ENCODE measurements around the gene GALNT15.

- no peak for TF ChIP-seq POLR2A (IDR thresholded peaks at IDR 0.05; ENCODE audit: low read depth, low read length)
- no peak for TF ChIP-seq CTCF (IDR thresholded peaks at IDR 0.05; ENCODE audit: extremely low read depth in 1 of 2, insufficient read depth in 1 of 2, low read depth in 1 of 2, low read length in 2 of 2)
- TF ChIP-seq POLR2AphosphoS5 (IDR thresholded peaks at IDR 0.05; ENCODE audit: insufficient read depth, low read depth, low read length) = no peak
- no peak for TF ChIP-seq EZH2 (IDR thresholded peaks at IDR 0.05; ENCODE audit: borderline replicate concordance, low read depth, low read length, severe bottlenecking)
- TF ChIP-seq MYC (IDR thresholded peaks at IDR 0.05; ENCODE audit: low read depth, low read length) = no peak
- TF ChIP-seq FOS (IDR thresholded peaks at IDR 0.05; ENCODE audit: borderline replicate concordance, insufficient read depth, low read length) = no peak
These were observed 66.7 kb downstream of the GALNT15 start for GRCh38 chr3:16241225-16241624.
